Measurements from ENCODE around the gene SLC2A2. TPM values are rescaled to one million over a fixed set of nuclear protein-coding genes. Genes with fewer than 3 reads are reported as not detected.
"Not testable (repeated sequence)": the region's sequence is repeated elsewhere in the genome, so short reads cannot be mapped to it uniquely, and the experiment has no call there.

Gene SLC2A2
- total RNA-seq, 1 donor from 2014 or later = not detected

- DNase-seq (ENCODE audit: low read depth) = peak; percentile 68
- peak overlapping the region; percentile 5 for H3K4me3 ChIP-seq (ENCODE audit: low read depth, low read length)
- TF ChIP-seq, protein P1, sequence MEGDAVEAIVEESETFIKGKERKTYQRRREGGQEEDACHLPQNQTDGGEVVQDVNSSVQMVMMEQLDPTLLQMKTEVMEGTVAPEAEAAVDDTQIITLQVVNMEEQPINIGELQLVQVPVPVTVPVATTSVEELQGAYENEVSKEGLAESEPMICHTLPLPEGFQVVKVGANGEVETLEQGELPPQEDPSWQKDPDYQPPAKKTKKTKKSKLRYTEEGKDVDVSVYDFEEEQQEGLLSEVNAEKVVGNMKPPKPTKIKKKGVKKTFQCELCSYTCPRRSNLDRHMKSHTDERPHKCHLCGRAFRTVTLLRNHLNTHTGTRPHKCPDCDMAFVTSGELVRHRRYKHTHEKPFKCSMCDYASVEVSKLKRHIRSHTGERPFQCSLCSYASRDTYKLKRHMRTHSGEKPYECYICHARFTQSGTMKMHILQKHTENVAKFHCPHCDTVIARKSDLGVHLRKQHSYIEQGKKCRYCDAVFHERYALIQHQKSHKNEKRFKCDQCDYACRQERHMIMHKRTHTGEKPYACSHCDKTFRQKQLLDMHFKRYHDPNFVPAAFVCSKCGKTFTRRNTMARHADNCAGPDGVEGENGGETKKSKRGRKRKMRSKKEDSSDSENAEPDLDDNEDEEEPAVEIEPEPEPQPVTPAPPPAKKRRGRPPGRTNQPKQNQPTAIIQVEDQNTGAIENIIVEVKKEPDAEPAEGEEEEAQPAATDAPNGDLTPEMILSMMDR (conservative IDR thresholded peaks at IDR 0.05; ENCODE audit: low read depth, low read length) = no peak
These were observed 48.4 kb downstream of the SLC2A2 start for GRCh38 chr3:170977949-170978745.

- H3K4me3 ChIP-seq (ENCODE audit: low read depth, low read length) = no peak overlapping the region
- TF ChIP-seq, protein P1 (conservative IDR thresholded peaks at IDR 0.05; ENCODE audit: low read depth, low read length) = no peak
- DNase-seq (ENCODE audit: low read depth) = no peak
These were observed 50.4 kb downstream of the SLC2A2 start for GRCh38 chr3:170976190-170976519.

- H3K4me3 ChIP-seq (ENCODE audit: low read depth, low read length) = no peak overlapping the region
- DNase-seq (ENCODE audit: low read depth) = no peak
- TF ChIP-seq, protein P1 (conservative IDR thresholded peaks at IDR 0.05; ENCODE audit: low read depth, low read length) = no peak
These were observed 51.0 kb downstream of the SLC2A2 start for GRCh38 chr3:170975283-170976189.

GRCh38 chr3:170974872-170975271 is 51.6 kb downstream of the SLC2A2 start:
- no peak for DNase-seq (ENCODE audit: low read depth)
- no peak overlapping the region for H3K4me3 ChIP-seq (ENCODE audit: low read depth, low read length)
- TF ChIP-seq, protein P1 (conservative IDR thresholded peaks at IDR 0.05; ENCODE audit: low read depth, low read length) = no peak

DNA sequence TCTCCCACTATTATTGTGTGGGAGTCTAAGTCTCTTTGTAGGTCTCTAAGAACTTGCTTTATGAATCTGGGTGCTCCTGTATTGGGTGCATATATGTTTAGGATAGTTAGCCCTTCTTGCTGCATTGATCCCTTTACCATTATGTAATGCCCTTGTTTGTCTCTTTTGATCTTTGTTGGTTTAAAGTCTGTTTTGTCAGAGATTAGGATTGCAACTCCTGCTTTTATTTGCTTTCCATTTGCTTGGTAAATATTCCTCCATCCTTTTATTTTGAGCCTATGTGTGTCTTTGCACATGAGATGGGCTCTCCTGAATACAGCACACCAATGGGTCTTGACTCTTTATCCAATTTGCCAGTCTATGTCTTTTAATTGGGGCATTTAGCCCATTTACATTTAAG is 53.6 kb downstream of the SLC2A2 start:
- not testable (repeated sequence) for DNase-seq (ENCODE audit: low read depth); H3K4me3 ChIP-seq (ENCODE audit: low read depth, low read length)

GRCh38 chr3:170967126-170967525 is 59.4 kb downstream of the SLC2A2 start:
- TF ChIP-seq, protein P1 (conservative IDR thresholded peaks at IDR 0.05; ENCODE audit: low read depth, low read length) = no peak
- no peak overlapping the region for H3K4me3 ChIP-seq (ENCODE audit: low read depth, low read length)
- no peak for DNase-seq (ENCODE audit: low read depth)

DNA sequence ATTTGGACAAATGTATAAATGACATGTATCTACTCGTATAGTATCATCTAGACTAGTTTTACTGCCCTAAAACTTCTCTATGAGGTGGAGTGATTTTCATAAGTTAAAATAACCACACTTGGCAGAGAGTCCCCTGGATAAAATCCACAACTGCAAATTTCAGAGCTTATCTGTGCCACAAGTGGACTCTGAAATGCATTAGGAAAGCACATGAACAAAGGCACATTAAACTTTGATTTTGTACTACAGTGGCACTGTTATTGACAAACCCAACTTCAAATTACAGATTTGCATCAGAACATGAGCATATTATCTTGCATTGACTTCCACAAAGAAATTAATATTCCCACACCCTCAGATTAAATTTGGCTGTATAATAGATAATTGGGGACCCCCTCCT is 60.0 kb downstream of the SLC2A2 start:
- H3K4me3 ChIP-seq (ENCODE audit: low read depth, low read length) = no peak overlapping the region
- DNase-seq (ENCODE audit: low read depth) = no peak
- TF ChIP-seq, protein P1 (conservative IDR thresholded peaks at IDR 0.05; ENCODE audit: low read depth, low read length) = no peak
